IPS-NIHi7 (cell line): ENCODE measurements around the gene MVB12B.
"Not testable (repeated sequence)": the region's sequence is repeated elsewhere in the genome, so short reads cannot be mapped to it uniquely, and the experiment has no call there.

Experiments
- DNase-seq: peaks from one replicate; pipeline ENCODE4 v3.0.0; 2012; ENCODE audit warnings: mixed read lengths; ENCODE audit errors: extremely low spot score

MVB12B gene

GRCh38 chr9:126536841-126537465 lies 210.3 kb downstream of the MVB12B start:
- DNase-seq, result no peak

GRCh38 chr9:126538550-126538949 lies 211.9 kb downstream of the MVB12B start:
- no peak for DNase-seq

GRCh38 chr9:126540398-126540797 lies 213.8 kb downstream of the MVB12B start:
- DNase-seq, result not testable (repeated sequence)

- DNase-seq, result no peak
Observed at GRCh38 chr9:126543490-126543889, 216.9 kb downstream of the MVB12B start.

GRCh38 chr9:126545106-126545505 lies 218.5 kb downstream of the MVB12B start:
- DNase-seq, result no peak

GRCh38 chr9:126546036-126546435 lies 219.4 kb downstream of the MVB12B start:
- DNase-seq, result no peak

GRCh38 chr9:126548312-126548711 lies 221.7 kb downstream of the MVB12B start:
- no peak for DNase-seq

- peak; percentile 8 for DNase-seq
Observed at GRCh38 chr9:126549246-126550006, 222.8 kb downstream of the MVB12B start.

GRCh38 chr9:126550891-126551351 lies 224.3 kb downstream of the MVB12B start:
- no peak for DNase-seq

GRCh38 chr9:126551812-126552211 lies 225.2 kb downstream of the MVB12B start:
- DNase-seq, result no peak

GRCh38 chr9:126554292-126554691 lies 227.7 kb downstream of the MVB12B start:
- peak; percentile 7 for DNase-seq

- DNase-seq, result not testable (repeated sequence)
Observed at GRCh38 chr9:126555421-126555820, 228.8 kb downstream of the MVB12B start.
